ENCODE results near the gene SPA17. TPM values are rescaled to one million over a fixed set of nuclear protein-coding genes. Genes with fewer than 3 reads are reported as not detected.

Gene SPA17
- total and polyA plus RNA-seq, 2 of the 4 experiments (the other 2 are of a cell fraction) = 9.9 to 10.6 TPM

DNA sequence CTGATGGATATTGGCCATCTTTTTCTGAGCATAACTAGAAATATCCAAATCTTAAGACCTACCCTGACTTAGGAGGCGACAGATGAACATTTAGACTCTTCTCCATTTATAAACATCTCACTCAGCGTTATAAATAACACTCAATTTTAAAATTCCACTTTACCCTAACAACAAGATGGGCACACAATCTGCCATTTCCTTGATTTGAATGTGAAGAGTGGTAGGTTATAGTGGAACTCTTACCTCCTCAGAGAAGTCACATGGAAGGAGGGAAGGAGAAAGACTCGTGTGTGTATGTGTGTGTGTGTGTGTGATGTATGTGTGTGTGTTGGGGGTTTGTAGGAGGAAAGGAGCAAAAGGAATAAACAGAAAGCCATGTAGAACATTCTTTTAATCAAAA is 15.2 kb upstream of the SPA17 start:
- H3K14ac ChIP-seq (replicated peaks; ENCODE audit: low read depth, low read length) = no peak overlapping the region
- H3K23ac ChIP-seq (ENCODE audit: low read depth, low read length) = no peak overlapping the region
- in situ Hi-C loops (cut with MboI; ENCODE audit: low sequenced_read_pairs) = loop anchor here (25.0 kb wide), 1 partner anchor 754 kb away; no protein-coding TSS in a partner anchor
- H2AK5ac ChIP-seq (ENCODE audit: low read depth, low read length) = no peak overlapping the region
- ChIA-PET CTCF (no interaction called here), POLR2A (ENCODE audit: unreplicated experiment) (no interaction called here)
- H3K9ac ChIP-seq (ENCODE audit: low read depth, low read length) = no peak overlapping the region
- no peaks in the 10 kb centered on the region for H3K27me3 ChIP-seq (ENCODE audit: control insufficient read depth, insufficient read depth, low read length)
- no peak overlapping the region for H2BK5ac ChIP-seq (ENCODE audit: low read depth, low read length, poor library complexity, severe bottlenecking)
- TF ChIP-seq NFE2L2 (IDR thresholded peaks at IDR 0.05; ENCODE audit: low read depth, low read length) (no peak), POLR2A (IDR thresholded peaks at IDR 0.05; ENCODE audit: low read depth, low read length) (no peak), RAD21 (IDR thresholded peaks at IDR 0.05; ENCODE audit: low read length) (no peak), BHLHE40 (IDR thresholded peaks at IDR 0.05; ENCODE audit: low read depth, low read length) (no peak), FOS (IDR thresholded peaks at IDR 0.05; ENCODE audit: low read depth, low read length) (no peak), MAFK (IDR thresholded peaks at IDR 0.05; ENCODE audit: low read depth, low read length) (no peak)
- intact Hi-C loops (cut with micrococcal nuclease) = no loop called here
- H2BK15ac ChIP-seq (ENCODE audit: low read depth, low read length) = no peak overlapping the region
- no peak overlapping the region for H3K4me2 ChIP-seq (ENCODE audit: low read depth, low read length)
- no peak overlapping the region for H2AFZ ChIP-seq (replicated peaks; ENCODE audit: low read length, poor library complexity)
- dilution Hi-C loops (cut with HindIII; ENCODE audit: low sequenced_read_pairs, unreplicated experiment) = no loop called here
- no peak overlapping the region for H4K5ac ChIP-seq (ENCODE audit: low read depth, low read length)
- H3K27ac ChIP-seq (ENCODE audit: insufficient read depth, low read length) = no peak overlapping the region
- peaks cover 5% of the 10 kb centered on the region; the same call in 1 of the 2 replicates for H3K4me1 ChIP-seq (ENCODE audit: control insufficient read depth, insufficient read depth, low read length)
- DNase-seq (no peak), ATAC-seq (ENCODE audit: low read depth) (no peak)
- H3K9me1 ChIP-seq (ENCODE audit: insufficient read depth, low read length) = no peaks in the 10 kb centered on the region
- H3K9me3 ChIP-seq (ENCODE audit: control insufficient read depth, insufficient read depth, low read length) = no peaks in the 10 kb centered on the region
- H4K20me1 ChIP-seq (ENCODE audit: insufficient read depth, low read length) = no peaks in the 10 kb centered on the region
- no peak overlapping the region for H3K18ac ChIP-seq (ENCODE audit: low read depth, low read length)
- H4K8ac ChIP-seq (ENCODE audit: low read depth in 2 of 2, low read length in 2 of 2) = no peak overlapping the region
- H3K4ac ChIP-seq (ENCODE audit: low read depth, low read length) = no peak overlapping the region
- no peaks in the 10 kb centered on the region for H3K36me3 ChIP-seq (ENCODE audit: control insufficient read depth, insufficient read depth, low read length)
- H3K79me1 ChIP-seq (ENCODE audit: low read depth in 1 of 2, low read length in 2 of 2) = no peaks in the 10 kb centered on the region
- H3K56ac ChIP-seq (ENCODE audit: extremely low read depth, insufficient read depth, low read length) = no peak overlapping the region
- BruUV-seq (replicated peaks) = no TSS peak
- no peak overlapping the region for H2BK120ac ChIP-seq (ENCODE audit: low read depth, low read length)
- 100% methylated on average over 1 of the region's 3 CpGs; no CpG with 5 or more reads in 1 of the 2 experiments for WGBS, 2 experiments (ENCODE audit: extremely low coverage in 2 of 2, insufficient read length in 1 of 2)
- no peak overlapping the region for H2BK20ac ChIP-seq (ENCODE audit: low read depth, low read length)
- H4K91ac ChIP-seq (ENCODE audit: insufficient read depth, low read depth, low read length) = no peak overlapping the region
- H2AK9ac ChIP-seq (replicated peaks; ENCODE audit: low read depth, low read length, poor library complexity) = no peak overlapping the region
- H3K4me3 ChIP-seq (ENCODE audit: insufficient read depth, low read depth, low read length) = no peak overlapping the region
